K562 (cell line): ENCODE measurements around the gene FAM24A. TPM values are rescaled to one million over a fixed set of nuclear protein-coding genes. Genes with fewer than 3 reads are reported as not detected.

Source experiments
- CBX8 ChIP-seq: fragments of 200-600 bp; sonication (generic); IDR thresholded peaks from 2 replicates; pipeline ENCODE4 v1.6.1; 2012; ENCODE audit warnings: borderline replicate concordance, mixed run types, low read depth, mild to moderate bottlenecking, moderate library complexity, mixed read lengths, low read length, control low read depth, inconsistent platforms; ENCODE audit not compliant: poor library complexity, severe bottlenecking; ENCODE audit errors: extremely low read depth
- JUN ChIP-seq, 2 experiments: sonication (generic) in 1 of 2; formaldehyde crosslinking in 1 of 2; IDR thresholded peaks; 2 replicates each; pipeline versions ENCODE4 v1.6.1 to v1.8.0; 2012 to 2022; ENCODE audit warnings: borderline replicate concordance in 2 of 2, mild to moderate bottlenecking in 2 of 2, improper control_type of control experiment in 1 of 2, low read depth in 1 of 2, low read length in 1 of 2, missing genetic modification reagents in 1 of 2
- KAT8 ChIP-seq: fragments of 450-650 bp; IDR thresholded peaks from 2 replicates; pipeline ENCODE4 v1.6.1; 2016; ENCODE audit warnings: low read depth, mild to moderate bottlenecking
- NFE2 ChIP-seq: IDR thresholded peaks from 2 replicates; pipeline ENCODE4 v1.6.1; 2014; ENCODE audit warnings: antibody characterized with exemption, low read depth
- NR3C1 ChIP-seq: sonication (generic); formaldehyde crosslinking; IDR thresholded peaks from 2 replicates; pipeline ENCODE4 v1.8.1; 2022; ENCODE audit warnings: missing genetic modification reagents
- SIN3B ChIP-seq: fragments of 450-650 bp; IDR thresholded peaks from 2 replicates; pipeline ENCODE4 v1.6.1; 2017; ENCODE audit warnings: low read depth, mild to moderate bottlenecking, moderate library complexity
- SRF ChIP-seq, 2 experiments: fragments of 250-450, 450-650 bp in 1 of 2; sonication (Bioruptor Pico) in 1 of 2; sonication (generic) in 1 of 2; formaldehyde crosslinking; IDR thresholded peaks; 2 replicates each; pipeline versions ENCODE4 v1.5.0 to v1.5.1; 2020 to 2022; ENCODE audit warnings: mild to moderate bottlenecking in 1 of 2, missing genetic modification reagents in 1 of 2
- TEAD1 ChIP-seq, 2 experiments: fragments of 450-650 bp in 1 of 2; sonication (generic) in 1 of 2; formaldehyde crosslinking; IDR thresholded peaks; 2 replicates each; pipeline versions ENCODE4 v1.4.0 to v1.8.0; 2020 to 2022; ENCODE audit warnings: mild to moderate bottlenecking in 2 of 2, missing genetic modification reagents in 1 of 2
- ZNF24 ChIP-seq: fragments of 450-650 bp; IDR thresholded peaks from 2 replicates; pipeline ENCODE4 v1.6.1; 2016
- ZNF274 ChIP-seq: IDR thresholded peaks from 2 replicates; pipeline ENCODE4 v1.6.1; 2011; ENCODE audit warnings: low read depth, mild to moderate bottlenecking, low read length, moderate library complexity, borderline replicate concordance
- polyA plus RNA-seq, 8 experiments: library from polyadenylated mRNA; depleted of rRNA in 4 of 8; stranded (reverse) in 5 of 8; unstranded in 3 of 8; fragments of >200 nt; fragmentation: Nextera tagmentation in 2 of 8; fragmentation: Illumina TruSeq in 1 of 8; extraction: Ambion mirVana in 2 of 8; extraction: Trizol in 1 of 8; gene quantifications; 2 replicates each; pipeline versions ENCODE4 v1.2.1 to v1.2.3, GENCODE V29; 2011 to 2014; ENCODE audit warnings: inconsistent platforms in 1 of 8, missing spikeins in 1 of 8
- total RNA-seq, 7 experiments: library from RNA; depleted of rRNA in 6 of 7; stranded (reverse); fragments of >200 nt in 6 of 7; fragmentation: Illumina TruSeq in 2 of 7; extraction: Trizol in 2 of 7; gene quantifications; 2 replicates each; pipeline versions ENCODE4 v1.2.1 to v1.2.3, GENCODE V29; 2011 to 2021; ENCODE audit warnings: low replicate concordance in 1 of 7
- TF ChIP-seq, protein P1 (sequence below): fragments of 450-650 bp; IDR thresholded peaks from 2 replicates; pipeline ENCODE4 v1.6.1; 2018; ENCODE audit not compliant: partially characterized antibody
- TF ChIP-seq, protein P2 (sequence below): IDR thresholded peaks from 3 replicates; pipeline ENCODE4 v1.6.1; 2011; ENCODE audit warnings: borderline replicate concordance, mild to moderate bottlenecking, moderate library complexity; ENCODE audit not compliant: insufficient read length; ENCODE audit errors: extremely low read depth
- TF ChIP-seq, protein P3 (sequence below): fragments of 450-650 bp; IDR thresholded peaks from 2 replicates; pipeline ENCODE4 v1.6.1; 2016; ENCODE audit warnings: missing biosample characterization, missing genetic modification characterization
- TF ChIP-seq, protein P4 (sequence below): sonication (generic); formaldehyde crosslinking; IDR thresholded peaks from 2 replicates; pipeline ENCODE4 v1.8.0; 2022; ENCODE audit warnings: mild to moderate bottlenecking, missing genetic modification reagents
- TF ChIP-seq, protein P5 (sequence below): fragments of 450-650 bp; IDR thresholded peaks from 2 replicates; pipeline ENCODE4 v1.6.1; 2016; ENCODE audit warnings: antibody characterized with exemption

Gene FAM24A
- total and polyA plus RNA-seq, 9 of the 15 experiments (the other 6 are each of a cell fraction or from before 2014, with no cell fraction given), result not detected

DNA sequence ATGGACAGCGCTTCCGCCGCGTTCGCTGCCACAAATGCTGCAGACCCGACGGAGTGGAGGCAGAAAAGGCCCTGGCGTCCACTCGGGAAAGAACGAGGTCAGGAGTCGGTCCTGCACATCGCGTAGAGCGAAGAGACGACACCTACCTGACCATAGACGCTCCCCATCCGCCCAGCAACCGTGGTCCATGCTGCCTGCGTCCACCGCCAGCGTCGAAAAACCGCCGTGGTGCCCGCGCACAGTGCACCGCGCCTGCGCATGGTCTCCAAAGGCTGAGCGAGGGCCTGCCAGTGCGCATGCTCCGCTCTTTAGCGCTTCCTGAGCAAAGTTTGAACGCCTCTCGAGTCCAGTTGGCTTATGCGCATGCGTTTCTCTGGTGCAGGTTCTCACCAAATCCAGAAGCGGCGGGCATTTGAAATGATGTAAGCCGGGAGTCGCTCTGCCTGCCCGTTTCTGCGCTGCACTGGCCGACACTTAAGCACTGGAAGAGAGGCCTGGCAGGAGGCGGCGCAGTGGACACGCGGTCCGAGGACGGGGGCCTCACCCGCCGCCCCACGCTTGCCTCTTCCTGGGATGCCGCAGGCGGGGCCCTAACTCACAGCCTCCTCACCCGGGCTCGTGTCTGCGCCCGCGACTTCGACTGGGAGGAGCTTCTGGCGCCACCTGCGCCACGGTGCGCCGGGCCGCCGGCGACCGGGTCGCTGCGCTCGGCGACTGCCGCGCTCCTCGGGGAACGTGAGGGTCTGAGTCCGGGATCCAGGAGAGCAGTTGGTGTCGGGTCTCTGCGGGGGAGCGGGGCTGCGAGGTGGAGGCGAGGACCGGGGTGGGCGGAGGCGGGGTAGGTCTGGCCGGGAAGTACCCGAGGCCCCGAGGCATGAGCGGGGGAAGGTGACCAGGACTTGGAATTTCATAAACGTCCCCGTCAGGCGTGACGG lies 30.8 kb upstream of the FAM24A start, which contains the start of gene FAM24B (continued):
- TF ChIP-seq, protein P1, sequence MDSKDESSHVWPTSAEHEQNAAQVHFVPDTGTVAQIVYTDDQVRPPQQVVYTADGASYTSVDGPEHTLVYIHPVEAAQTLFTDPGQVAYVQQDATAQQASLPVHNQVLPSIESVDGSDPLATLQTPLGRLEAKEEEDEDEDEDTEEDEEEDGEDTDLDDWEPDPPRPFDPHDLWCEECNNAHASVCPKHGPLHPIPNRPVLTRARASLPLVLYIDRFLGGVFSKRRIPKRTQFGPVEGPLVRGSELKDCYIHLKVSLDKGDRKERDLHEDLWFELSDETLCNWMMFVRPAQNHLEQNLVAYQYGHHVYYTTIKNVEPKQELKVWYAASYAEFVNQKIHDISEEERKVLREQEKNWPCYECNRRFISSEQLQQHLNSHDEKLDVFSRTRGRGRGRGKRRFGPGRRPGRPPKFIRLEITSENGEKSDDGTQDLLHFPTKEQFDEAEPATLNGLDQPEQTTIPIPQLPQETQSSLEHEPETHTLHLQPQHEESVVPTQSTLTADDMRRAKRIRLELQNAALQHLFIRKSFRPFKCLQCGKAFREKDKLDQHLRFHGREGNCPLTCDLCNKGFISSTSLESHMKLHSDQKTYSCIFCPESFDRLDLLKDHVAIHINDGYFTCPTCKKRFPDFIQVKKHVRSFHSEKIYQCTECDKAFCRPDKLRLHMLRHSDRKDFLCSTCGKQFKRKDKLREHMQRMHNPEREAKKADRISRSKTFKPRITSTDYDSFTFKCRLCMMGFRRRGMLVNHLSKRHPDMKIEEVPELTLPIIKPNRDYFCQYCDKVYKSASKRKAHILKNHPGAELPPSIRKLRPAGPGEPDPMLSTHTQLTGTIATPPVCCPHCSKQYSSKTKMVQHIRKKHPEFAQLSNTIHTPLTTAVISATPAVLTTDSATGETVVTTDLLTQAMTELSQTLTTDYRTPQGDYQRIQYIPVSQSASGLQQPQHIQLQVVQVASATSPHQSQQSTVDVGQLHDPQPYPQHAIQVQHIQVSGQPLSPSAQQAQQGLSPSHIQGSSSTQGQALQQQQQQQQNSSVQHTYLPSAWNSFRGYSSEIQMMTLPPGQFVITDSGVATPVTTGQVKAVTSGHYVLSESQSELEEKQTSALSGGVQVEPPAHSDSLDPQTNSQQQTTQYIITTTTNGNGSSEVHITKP, result peak; percentile 86
- TF ChIP-seq, protein P2, sequence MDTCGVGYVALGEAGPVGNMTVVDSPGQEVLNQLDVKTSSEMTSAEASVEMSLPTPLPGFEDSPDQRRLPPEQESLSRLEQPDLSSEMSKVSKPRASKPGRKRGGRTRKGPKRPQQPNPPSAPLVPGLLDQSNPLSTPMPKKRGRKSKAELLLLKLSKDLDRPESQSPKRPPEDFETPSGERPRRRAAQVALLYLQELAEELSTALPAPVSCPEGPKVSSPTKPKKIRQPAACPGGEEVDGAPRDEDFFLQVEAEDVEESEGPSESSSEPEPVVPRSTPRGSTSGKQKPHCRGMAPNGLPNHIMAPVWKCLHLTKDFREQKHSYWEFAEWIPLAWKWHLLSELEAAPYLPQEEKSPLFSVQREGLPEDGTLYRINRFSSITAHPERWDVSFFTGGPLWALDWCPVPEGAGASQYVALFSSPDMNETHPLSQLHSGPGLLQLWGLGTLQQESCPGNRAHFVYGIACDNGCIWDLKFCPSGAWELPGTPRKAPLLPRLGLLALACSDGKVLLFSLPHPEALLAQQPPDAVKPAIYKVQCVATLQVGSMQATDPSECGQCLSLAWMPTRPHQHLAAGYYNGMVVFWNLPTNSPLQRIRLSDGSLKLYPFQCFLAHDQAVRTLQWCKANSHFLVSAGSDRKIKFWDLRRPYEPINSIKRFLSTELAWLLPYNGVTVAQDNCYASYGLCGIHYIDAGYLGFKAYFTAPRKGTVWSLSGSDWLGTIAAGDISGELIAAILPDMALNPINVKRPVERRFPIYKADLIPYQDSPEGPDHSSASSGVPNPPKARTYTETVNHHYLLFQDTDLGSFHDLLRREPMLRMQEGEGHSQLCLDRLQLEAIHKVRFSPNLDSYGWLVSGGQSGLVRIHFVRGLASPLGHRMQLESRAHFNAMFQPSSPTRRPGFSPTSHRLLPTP, result no peak
- TF ChIP-seq SRF (CRISPR knock-in tag; IDR thresholded peaks at IDR 0.05) (no peak), NR3C1 (CRISPR knock-in tag) (peak; percentile 25), ZNF24 (no peak), NFE2 (no peak), CBX8 (no peak), TEAD1 (CRISPR knock-in tag; IDR thresholded peaks at IDR 0.05) (peak in 1 of 2 experiments; percentile 14; a peak in 1 of 4 replicates), ZNF274 (no peak), SIN3B (peak; percentile 42; the same call in 1 of the 2 replicates), JUN (IDR thresholded peaks at IDR 0.05; ENCODE audit: borderline replicate concordance, low read depth, low read length) (no peak; the same call in 1 of the 2 replicates), JUN (CRISPR knock-in tag; IDR thresholded peaks at IDR 0.05; ENCODE audit: borderline replicate concordance) (no peak), KAT8 (no peak)
- TF ChIP-seq, protein P3, sequence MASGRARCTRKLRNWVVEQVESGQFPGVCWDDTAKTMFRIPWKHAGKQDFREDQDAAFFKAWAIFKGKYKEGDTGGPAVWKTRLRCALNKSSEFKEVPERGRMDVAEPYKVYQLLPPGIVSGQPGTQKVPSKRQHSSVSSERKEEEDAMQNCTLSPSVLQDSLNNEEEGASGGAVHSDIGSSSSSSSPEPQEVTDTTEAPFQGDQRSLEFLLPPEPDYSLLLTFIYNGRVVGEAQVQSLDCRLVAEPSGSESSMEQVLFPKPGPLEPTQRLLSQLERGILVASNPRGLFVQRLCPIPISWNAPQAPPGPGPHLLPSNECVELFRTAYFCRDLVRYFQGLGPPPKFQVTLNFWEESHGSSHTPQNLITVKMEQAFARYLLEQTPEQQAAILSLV, result no peak
- TF ChIP-seq, protein P4, sequence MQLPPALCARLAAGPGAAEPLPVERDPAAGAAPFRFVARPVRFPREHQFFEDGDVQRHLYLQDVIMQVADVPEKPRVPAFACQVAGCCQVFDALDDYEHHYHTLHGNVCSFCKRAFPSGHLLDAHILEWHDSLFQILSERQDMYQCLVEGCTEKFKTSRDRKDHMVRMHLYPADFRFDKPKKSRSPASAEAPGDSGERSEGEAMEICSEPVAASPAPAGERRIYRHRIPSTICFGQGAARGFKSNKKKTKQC (CRISPR knock-in tag), result peak; percentile 78
- TF ChIP-seq, protein P5, sequence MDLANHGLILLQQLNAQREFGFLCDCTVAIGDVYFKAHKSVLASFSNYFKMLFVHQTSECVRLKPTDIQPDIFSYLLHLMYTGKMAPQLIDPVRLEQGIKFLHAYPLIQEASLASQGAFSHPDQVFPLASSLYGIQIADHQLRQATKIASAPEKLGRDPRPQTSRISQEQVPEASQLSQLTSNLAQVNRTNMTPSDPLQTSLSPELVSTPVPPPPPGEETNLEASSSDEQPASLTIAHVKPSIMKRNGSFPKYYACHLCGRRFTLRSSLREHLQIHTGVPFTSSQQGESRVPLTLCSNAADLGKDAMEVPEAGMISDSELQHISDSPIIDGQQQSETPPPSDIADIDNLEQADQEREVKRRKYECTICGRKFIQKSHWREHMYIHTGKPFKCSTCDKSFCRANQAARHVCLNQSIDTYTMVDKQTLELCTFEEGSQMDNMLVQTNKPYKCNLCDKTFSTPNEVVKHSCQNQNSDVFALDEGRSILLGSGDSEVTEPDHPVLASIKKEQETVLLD, result peak; percentile 99
